T-helper 1 cell treated with Interleukin-12 subunit alpha and Interleukin-12 subunit beta and Interleukin-4 antibody, amounts not matched to agents 30 ng/mL and 1 ng/mL, for 36 hours (primary cell): ENCODE data around the gene FRMD4A. TPM values are rescaled to one million over a fixed set of nuclear protein-coding genes. Genes with fewer than 3 reads are reported as not detected.

Source experiments
- intact Hi-C: fragments of 100-400 bp; cut with micrococcal nuclease; formaldehyde crosslinking; loops from one replicate; pipeline ENCODE4 v1.15.1; 2024
- total RNA-seq: library from RNA; stranded (reverse); gene quantifications from 2 replicates; pipeline ENCODE4 v1.2.3, GENCODE V29; 2022

Gene FRMD4A
- total RNA-seq, 1 donor from 2014 or later: 0.02 TPM

DNA sequence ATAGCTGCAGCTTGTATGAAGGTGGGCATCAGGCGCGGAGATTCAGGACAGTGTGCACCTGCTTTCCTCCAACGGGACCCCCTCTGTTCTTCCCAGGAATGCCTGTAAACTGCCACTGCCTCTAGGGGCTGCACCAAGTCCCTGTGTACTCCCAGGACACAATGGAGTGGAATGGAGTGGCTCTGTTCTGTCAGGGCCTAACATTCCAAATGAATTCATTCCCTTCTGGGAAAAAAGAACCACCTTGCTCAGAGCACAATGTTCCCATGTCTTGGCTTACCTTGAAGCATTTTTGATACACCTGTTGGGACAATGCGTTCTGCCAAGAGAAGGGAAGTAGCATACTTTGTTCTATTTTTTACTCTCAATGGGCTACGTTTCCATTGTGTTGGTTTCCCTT, 339.4 kb downstream of the FRMD4A start:
- intact Hi-C loops: no loop called here

DNA sequence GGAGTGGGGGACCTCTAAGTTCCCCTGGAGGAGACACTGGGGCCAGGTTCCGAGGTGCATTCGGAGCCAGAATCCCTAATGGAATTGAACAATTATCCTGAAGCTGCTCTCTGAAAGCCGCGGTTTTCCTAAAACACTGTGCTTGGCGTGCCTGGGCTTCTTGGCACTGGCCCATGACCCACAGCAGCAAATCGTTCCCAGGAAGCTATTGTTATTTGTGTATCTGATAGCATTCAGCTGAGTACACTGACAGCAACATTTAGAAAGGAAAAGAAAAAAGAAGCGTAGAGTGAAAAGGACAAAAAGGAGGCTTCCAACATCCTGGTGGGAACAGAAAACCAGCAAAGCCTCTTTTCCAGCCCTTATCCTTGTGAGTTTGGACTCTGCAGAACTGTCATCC, 339.8 kb downstream of the FRMD4A start:
- intact Hi-C loops: no loop called here

DNA sequence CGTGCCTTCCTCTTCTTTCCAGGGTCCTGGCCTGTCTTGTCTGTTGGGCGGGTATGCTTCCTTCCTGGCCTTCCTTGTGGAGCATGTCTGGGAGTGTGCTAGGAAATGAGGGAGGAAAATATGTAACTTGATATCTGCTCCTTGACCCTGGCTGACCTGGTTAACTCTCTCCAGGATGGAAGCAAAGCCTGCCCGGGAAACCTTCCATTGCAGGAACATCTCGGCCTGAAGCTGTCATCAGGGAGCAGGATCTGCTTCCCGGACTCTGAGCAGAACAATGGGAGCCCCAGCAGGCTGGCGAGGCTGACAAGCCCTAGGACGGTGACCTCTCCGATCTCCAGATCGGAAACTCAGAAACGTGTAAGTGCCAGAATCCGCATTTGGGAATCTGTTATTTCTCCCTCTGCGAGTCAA, 340.3 kb downstream of the FRMD4A start:
- intact Hi-C loops: no loop called here

DNA sequence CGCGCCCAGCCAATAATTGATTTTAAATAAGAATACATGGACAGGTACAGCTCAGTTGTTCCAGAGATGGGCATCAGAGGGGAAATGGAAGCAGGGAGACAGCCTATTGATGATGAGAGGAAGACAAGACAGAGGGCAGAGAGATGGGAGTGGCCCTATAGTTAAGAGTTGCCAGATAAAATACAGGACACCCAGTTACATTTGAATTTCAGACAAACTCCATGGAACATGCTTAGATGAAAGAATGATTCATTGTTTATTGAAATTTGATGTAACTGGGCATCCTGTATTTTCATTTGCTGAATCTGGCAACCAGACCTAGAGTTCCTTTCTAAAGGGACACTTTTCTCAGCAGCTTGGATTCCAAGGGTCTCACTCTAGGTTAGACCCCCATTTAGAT, 341.1 kb downstream of the FRMD4A start:
- intact Hi-C loops: no loop called here

DNA sequence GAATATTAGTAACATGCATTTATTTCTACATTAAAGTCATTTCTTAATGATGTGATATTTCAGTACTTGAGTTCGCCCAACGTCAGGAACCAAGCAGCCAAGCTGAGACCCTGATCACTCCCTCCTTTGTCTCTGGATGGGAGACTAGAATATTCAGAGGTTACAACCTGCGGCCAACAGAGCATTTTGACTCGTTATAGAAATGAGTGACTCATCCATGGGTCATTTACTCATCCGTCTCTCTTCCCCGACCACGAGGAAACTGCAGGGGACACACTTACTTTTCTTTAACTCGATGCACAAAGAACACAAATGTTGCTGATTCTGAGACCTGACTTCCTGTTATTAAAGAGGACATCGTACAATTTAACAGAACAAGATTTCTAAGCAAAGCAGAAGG, 343.3 kb downstream of the FRMD4A start:
- intact Hi-C loops: no loop called here

DNA sequence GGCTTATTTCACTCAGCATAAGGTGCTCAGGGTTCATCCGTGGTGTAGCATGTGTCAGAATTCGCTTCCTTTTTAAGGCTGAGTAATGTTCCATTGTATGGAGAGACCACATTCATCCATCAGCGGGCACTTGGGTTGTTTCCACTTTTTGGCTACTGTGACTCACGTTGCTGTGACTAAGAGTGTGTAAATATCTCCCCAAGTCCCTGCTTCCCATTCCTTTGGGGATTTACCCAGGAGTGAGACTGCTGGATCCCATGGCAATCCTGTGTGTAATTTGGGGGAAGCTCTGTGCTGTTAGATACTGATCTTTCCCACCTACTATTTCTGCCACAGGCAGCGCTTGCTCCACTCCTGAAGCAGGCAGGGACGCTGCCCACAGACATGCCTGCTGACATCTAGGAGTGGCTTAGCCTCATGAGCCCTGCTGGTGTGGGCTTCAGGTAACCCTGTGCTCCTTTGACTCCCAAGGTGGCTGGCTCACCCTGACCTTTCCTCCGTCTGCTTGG, 346.0 kb downstream of the FRMD4A start:
- intact Hi-C loops: no loop called here

DNA sequence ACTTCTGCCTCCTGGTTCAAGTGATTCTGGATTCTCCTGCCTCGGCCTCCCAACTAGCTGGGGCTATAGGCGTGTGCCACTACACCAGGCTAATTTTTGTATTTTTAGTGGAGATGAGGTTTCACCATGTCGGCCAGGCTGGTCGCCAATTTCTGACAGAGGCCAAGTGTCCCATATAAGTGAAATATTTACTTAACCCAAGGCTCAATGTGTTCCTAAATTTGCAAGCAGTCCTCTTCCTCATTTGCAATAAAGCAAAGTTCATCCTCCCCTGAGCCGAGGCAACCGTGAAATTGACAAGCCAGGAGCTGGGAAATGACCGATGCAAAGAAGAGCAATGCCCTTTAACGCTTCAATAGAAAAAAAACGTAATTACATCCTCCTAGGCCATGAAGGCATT, 347.7 kb downstream of the FRMD4A start:
- intact Hi-C loops: no loop called here

DNA sequence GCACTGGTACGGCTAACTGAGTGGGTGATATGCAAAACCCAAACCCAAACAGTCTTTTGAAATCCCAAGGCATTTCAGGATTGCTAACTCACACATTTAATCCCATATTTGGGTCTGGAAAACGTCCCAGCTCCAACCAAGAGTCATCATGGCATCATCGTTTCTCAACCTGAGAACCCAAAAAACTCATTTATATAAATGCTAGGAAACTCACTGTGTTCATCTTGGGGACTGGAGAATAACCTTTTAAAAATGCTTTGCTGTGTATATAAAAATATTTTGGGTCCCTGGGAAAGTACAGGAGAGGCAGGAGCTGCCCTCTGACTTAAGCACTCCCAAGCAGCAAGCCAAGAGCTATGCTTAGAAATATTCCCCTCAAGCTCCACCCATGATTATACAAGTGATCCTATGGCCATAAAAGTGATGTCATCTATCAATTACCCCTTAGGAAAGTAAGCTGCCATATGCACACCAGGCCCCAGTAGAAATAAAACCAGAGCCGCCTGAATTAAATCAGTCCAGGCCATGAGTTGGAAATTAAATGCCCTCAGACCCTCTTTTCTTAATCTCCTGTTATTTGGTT, 352.1 kb downstream of the FRMD4A start:
- intact Hi-C loops: no loop called here

DNA sequence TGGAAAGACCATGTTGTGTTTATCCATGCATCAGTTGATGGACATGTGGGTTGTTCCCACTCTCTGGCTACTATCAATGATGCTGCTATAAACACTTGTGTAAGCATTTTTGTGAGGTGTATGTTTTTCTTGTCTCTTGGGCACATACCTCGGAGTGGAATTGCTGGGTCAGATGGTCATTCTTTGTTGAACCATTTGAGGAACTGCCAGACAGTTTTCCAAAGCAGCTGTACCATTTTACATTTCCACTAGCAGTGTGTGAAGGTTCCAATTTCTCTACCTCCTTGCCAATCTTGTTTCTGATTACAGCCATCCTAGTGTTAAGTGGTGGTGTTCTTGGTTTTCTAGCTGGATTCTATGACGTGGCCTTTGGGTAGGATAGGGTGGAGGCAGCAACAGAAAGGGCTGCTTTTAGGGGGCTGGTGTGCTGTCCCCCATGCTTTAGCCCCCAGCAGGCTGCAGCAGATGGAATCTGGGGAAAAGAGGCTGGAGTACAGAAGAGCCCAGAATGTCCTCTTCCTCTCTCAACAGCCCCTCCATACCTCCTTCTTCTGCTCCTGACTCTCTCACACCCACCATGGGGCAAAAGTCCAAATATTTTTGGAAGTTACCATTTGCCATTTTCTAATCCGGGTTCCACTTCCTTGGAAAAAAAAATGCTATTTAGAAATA, 352.7 kb downstream of the FRMD4A start:
- intact Hi-C loops: no loop called here

DNA sequence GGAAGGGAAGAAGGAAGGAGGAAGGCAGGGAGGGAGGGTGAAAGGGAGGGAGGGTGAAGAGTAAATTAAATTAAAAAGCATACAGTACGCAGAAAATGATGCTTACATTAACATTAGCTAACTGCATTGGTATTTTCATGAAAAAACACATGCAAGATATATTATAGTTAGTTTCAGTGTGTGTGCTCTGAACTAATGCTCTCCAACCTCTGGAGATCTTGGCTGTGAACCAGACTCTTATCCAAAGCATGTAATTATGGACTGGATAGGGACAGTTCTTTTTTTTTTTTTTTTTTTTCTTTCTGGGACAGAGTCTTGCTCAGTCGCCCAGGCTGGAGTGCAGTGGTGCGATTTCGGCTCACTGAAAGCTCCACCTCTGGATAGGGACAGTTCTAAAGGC, 357.0 kb downstream of the FRMD4A start:
- intact Hi-C loops: no loop called here

DNA sequence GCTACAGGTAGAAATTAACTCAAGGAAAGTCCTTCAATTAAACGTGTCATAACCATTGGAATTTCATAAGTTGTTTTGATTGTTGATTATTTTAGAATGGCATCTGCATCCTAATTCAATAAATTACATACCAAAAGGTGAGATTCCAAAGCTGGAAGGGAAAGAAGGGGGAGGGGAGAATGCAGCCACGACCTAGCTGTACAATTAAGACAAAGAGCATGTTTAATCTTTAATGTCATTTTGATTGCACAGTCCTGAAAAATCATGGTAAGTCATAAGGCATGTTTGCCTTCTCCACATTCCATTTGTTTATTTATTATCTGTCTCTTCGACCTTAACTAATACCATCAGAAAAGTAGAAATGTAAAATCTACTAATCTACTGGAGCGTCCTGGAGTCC, 358.1 kb downstream of the FRMD4A start:
- intact Hi-C loops: no loop called here

DNA sequence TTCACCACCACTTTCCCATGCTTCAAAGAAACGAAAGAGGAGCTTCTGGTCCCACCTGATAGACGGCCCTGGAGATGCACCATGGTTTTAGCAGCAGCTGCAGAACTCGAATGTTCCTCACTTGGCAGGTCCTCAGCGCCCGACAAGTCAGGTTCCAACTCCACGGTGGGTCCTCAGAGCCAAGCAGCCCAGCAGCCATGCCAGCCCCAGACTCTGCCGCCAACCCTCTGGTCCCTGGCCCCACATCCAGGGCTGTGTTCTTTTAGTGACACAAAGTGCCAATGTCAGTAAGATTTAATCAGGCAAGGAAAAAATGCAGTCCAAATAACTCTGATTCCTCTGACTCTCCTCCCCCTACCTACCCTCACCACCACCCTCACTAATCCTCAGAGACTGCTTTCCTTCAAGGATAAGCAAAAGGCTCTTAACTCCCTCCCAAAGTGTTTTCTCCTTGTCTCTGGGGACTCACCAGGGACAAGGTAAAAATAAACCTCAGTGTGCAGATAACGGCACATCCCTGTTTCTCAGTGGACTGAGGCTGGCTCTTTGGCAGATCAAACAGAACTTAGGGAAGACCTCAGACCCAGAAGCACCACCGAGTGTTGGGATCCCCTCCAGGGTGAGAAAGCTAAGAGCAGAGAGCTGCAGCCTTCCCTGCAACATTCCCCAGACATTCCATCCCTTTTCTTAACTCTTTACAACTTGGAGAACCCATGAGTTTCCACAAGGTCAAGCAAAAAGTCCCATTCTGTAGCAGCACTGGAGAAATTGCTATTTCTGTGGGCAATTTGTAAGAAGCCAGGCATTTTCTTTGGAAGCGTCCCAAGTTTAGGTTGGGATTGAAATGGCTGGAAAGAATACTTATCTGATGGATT, 358.9 kb downstream of the FRMD4A start:
- intact Hi-C loops: no loop called here

DNA sequence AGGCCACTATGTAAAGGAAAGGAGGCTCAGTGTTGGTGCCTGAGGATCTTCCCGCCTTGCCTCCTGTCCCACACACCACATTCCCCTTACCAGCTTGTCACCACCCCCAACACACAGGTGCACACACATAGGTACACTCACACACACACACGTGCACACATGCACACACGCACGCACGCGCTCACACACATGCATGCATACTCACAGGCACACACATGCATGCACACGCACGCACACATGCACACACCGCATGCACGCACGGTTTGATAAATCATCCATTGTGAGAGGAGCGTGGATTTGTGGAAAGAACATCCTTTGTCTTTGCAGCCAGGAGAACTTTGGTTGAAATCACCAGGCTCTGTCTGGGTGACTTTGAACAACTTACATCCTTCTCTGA, 359.8 kb downstream of the FRMD4A start:
- intact Hi-C loops: no loop called here

DNA sequence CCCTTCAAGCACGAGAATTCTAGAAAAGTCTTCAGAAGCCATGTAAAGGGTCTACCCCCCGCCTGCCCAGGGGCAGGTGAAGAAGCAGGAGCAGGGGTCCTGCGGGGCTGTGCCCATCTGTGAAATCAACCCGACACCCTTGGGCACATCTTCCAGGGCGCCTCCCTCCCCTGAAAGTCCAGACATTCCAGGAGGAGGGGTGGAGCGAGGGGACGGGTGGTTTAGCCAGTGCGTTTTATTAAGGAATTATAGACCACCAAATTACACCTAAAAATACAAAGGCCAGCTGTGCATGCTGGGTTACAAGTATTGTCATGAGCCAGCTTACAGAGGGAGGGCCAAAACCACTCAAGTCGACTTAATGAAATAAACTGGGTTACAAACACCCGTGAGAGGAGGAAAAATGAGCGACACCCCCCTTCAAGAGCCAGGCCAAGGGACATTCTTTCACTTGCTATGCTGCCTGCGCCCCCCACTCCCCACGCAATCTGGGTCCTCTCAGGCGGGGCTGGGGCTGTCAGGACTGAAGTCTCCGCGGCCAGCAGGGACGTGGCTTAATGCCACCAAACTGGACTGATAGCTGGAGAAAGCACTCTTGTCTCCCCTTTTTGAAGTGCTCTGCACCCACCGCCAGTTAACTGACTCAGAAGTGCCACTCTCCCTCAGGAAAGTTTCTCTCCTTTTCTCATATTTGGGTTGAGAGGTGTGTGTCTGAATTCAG, 360.3 kb downstream of the FRMD4A start:
- intact Hi-C loops: no loop called here

DNA sequence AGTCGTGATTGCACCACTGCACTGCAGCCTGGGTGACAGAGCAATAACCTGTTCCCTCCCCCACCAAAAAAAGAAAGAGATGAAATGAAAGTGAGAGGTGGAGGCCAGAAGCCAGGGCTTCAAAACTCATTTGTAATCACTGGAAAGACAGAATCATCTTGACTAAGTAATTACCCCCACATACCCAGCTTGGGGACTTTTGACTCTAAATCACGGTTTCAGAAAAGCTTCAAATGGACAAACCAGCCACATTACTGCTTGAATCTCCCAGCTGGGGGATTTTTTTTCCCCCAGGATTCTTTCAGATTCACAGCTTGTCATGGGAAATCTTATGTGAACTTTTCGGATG, 361.0 kb downstream of the FRMD4A start:
- intact Hi-C loops: no loop called here

DNA sequence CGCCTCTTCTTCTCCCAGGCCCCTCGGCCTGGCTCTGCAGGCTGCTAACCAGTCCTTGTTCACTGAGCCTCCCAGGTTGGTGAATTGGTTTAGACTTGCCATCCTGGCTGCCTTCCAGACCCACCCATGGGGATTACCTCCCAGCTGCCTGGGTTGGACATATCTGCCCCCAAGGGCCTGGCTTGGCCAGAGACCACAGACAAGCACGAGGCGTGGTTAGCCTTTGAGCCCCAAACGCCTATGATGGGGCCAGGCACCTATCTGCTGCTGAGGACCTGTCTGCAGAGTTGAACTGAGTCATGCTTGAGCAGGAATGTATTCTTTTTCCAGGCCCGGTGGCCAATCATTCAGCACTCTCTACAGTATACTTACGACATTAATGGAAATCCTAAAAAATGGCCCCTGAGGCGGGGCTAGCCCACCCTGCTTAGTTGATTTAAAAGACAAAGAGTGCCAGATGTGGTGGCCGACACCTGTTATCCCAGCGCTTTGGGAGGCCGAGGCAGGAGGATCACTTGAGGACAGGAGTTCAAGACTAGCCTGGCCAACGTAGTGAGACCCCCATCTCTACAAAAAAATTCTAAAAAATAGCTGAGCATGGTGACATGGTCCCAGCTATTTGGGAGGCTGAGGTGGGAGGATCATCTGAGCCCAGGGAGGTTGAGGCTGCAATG, 361.5 kb downstream of the FRMD4A start:
- intact Hi-C loops: no loop called here

DNA sequence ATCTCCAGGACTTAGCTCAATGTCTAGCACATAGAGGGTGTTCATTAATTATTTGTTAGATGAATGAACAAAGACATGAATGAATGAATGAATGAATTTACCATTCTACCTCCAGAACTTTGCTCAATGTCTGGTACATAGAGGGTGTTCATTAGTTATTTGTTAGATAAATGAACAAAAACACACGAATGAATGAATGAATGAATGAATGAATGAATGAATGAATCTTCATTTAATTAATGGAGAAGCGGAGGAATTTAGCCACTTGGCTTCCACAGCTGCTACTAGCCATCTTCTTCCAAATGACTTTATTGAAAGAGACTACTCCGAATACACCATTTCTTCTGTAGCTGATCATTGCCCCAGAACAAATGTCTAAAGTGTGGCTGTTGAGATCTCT, 368.9 kb downstream of the FRMD4A start:
- intact Hi-C loops: no loop called here

DNA sequence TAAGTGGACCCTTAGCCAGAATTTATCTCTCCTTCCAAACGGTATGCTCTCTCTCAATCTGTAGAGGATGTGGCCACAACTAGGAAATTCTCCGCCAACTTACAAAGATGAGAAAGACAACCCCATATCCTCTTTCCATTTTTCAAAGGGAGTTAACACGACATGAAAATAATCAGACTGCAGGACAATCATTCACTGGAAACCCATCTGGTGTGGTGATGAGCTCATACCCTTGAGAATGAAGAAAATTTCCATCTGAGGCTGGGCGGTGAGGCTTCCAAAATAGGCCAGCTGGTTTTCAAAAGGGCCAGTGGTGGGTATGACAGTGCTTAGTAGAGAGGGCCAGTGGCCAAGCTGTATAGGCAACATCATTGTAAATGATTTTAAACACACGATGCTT, 369.6 kb downstream of the FRMD4A start:
- intact Hi-C loops: no loop called here

DNA sequence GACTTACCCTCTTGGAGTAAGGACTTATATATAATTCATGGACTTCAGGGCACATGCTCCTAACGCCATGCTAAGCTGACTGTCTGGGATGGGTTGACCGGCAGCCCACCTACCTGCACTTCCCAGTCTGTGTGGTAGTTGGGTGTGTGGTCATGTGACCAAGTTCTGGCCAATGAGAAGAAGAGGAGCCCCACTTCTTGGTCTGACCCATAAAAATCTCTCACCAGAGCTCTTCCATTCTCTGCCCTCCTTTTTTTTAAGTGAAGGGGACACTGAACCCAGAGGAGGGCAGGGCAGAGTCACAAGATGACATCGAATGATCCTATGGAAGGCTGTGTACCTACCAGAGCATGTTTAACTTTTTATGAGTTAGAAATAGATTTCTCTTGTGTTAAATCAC, 370.1 kb downstream of the FRMD4A start:
- intact Hi-C loops: no loop called here

DNA sequence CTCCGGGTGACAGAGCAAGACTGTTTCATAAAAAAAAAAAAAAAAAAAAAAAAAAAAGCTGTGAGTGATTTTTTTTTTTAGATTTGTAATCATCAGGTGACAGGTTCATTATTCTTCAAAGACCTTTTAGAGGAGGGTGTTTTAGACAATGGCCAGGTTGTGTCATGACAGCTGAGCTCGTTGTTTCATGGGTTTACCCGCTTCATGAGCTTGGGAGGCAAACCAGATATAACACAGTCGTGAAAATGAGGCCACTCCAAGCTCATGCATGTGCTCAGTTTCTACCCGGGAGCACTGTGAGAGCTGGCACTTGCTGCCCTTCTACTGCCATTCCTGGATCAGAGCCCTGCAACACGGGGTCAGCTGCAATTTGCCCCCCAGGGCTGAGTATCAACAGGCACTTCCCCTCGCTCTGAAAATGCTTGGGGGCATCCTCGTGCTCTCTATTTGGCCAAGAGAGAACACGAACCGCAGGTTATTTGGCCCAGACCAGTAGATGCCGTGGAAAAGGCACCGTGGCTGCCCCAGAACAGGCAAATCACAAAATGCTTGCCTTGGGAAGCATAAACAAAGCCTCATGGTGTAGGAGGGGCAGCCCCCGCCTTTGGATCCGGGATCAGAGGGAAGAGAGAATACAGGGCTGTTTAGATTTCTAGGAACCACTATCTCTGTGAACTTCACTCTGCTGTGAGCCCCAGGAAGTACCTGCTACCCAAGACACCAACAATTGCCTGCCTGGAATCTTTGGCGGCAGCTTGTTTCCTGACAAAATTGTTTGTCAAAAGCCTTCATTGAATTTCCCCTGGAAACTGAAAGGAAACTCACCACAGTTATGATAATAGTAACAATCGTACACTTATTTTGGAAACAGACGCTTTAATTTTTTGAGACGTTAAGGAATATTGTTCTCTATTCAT, 371.0 kb downstream of the FRMD4A start:
- intact Hi-C loops: no loop called here
